CD4-positive, alpha-beta T cell treated with Interferon alpha-2 for 1 hour (primary cell): ENCODE results near the gene C8A.

ENCODE experiments used
- DNase-seq, 2 donors: peaks; one replicate each; pipeline ENCODE4 v3.0.0-alpha.2; 2020 to 2022

Gene C8A

DNA sequence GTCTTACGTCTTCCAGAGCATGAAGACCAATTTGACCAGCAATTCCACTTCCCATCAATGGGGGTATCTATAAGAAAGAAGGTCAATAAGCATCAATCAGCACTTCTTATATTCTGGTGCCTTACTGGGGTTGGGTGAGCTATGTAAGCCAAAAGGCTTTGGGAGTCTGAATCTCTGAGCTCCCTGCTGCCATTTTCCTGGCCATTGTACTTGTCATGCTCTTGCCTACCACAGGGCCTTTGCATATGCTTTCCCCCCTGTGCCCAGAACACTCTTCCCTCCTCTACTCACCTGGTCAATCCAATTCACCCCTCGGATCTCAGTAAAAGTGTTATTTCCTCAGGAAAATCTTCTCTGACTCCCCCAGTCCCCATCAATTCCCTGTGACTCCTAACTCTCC lies 74.9 kb downstream of the C8A start:
- DNase-seq = no peak

DNA sequence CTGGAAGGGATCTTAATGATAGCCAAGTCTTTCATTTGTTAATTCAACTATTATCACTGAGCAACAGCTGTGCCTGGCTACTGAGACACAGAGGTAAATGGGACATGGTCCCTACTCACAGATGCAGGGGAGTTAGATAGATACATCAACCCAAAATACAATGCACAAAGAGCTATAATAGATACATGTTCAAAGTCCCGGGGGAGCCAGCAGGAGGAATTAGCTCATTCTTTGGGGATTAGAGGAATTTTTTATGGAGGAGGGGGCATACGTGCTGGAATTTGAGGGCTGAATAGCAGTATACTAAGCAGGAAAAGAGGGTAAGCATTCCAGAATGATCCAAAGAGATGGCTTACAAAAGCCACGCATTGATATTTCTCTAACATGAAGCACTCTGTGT lies 76.6 kb downstream of the C8A start:
- DNase-seq = no peak

DNA sequence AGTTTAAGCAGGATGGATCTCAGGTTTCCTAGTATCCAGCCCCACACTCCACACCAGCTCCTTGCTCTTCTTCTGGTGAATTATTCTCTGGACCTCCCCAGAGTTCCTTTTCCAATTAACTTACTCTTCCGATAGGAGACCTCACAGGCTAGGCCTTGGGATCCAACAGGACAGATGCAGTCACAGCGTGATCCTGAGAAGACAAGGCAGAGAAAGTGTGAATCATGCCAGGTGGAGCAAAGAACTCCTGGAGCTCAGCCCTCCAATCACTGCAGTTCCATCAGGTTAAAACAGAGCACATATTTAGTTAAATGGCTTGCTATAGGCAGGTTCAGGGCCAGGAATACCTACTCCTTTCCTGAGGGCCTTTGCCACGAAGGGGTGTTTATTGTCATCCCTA lies 77.1 kb downstream of the C8A start:
- no peak for DNase-seq

DNA sequence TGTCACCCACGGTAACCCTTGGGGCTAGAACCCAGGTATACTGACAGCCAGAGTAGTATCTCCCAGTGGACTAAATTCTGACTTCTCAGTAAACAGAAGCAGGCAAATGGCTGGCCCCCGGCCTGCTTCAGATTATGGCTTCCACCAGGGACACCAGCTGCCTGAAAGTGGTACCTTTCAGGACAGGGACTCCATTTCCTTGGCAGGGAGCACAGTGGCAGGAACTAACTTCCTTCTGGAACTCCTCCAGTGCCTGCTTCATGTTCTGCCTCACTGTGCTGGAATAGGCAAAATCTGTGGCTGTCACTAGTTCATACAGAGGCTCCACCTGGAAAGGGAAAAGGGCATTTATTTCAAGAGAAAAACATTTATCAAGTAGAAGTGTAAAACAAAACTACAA lies 78.6 kb downstream of the C8A start:
- no peak for DNase-seq

DNA sequence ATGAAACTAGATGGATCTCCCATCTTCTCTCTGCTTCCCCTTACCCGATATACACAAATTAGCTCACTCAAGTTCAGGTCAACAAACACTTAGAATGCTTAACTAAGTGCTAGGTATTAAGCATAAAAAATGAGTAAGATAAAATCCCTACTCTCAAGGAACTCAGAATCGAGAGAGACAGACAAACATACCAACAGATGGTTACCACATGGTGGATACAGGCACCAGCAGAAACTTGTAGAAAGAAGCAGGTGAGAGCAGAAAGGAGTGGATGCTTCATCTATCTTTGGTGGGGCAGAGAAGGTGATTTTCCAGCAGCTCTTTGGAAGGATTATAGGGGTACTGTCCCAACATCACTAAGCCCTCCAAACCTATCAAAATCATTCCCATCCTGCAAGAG lies 79.0 kb downstream of the C8A start:
- DNase-seq = no peak

DNA sequence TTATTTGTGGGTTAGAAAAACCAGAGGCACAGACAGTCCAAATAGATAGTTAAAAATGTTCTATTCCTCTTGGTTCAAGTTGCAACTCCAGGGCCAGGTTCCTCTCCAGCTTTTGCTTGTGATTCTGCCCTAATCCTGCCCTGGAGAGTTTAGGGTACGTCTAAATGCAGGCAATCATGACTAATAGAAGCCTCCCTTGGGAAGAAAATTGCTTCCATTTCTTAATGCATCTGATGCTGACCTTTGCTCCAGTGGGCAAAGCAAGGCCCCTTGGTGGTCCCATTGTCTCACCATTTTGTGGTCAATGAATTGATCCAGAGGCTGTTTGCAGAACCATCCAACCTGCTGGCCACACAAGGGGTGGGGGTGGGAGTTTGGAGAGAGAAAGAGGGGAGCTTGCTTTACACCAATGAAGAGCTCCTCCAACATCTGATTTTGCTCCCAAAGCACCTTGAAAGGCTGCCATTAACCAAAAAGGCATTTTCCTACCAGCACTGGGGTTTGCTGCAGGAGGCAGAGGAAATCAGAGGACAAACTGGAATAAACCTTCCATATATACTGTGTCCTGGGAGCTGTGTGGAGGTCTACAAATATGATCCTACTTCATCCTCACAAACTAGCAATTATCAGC lies 79.9 kb downstream of the C8A start:
- DNase-seq = no peak

DNA sequence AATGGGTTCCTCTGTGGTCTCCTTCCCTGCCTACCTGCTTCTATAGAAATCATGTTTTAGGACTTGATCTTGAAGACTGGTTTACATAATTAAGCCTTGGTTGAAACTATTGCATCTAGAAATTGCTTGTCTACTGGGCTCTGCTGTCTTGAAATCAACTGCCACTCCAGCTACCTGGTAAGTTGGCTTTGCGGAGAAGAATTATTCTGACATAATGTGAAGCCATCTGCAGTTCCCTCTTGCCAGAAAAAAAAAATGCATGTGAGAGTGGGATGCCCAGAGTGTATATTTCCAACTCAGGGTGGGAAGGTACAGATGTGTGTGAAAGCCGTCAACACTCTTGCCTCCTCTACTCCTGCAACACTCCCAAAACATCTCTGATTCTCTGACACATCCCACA lies 84.0 kb downstream of the C8A start:
- DNase-seq = no peak

DNA sequence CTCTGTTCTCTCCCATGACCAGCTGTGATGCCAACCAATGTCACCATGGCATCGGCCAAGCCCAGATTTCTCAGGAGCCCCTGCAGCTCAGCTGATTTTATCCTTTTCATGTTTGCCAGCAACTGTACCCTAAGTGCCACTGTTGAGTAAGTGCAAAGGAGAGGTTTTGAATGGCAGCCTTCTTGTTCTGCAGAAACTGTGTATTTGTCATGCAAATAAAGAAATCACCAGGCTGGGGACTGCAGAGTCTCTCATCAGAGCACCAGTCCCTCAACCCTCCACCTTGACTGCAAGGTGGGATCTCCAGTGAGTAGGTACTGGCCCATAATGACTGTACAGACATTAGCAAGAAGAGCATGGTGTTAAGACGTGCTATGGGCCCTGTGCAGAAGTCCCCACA lies 84.6 kb downstream of the C8A start:
- DNase-seq = no peak

DNA sequence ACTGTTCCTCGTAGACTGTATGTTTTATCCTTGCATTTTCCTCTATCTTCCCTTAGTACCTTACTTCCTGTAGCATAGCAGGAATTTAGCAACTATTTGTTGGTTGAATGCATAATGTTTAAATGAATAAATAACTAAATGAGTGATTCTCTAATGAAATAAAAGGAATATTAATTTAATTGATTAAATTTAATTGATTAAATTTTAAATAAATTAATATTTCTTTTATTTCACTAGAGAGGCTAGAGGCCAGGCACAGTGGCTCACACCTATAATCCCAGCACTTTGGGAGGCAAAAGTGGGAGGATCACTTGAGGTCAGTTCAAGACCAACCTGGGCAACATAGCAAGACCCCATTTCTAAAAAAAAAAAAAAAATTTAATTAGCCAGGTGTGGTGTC lies 85.4 kb downstream of the C8A start:
- DNase-seq = no peak

DNA sequence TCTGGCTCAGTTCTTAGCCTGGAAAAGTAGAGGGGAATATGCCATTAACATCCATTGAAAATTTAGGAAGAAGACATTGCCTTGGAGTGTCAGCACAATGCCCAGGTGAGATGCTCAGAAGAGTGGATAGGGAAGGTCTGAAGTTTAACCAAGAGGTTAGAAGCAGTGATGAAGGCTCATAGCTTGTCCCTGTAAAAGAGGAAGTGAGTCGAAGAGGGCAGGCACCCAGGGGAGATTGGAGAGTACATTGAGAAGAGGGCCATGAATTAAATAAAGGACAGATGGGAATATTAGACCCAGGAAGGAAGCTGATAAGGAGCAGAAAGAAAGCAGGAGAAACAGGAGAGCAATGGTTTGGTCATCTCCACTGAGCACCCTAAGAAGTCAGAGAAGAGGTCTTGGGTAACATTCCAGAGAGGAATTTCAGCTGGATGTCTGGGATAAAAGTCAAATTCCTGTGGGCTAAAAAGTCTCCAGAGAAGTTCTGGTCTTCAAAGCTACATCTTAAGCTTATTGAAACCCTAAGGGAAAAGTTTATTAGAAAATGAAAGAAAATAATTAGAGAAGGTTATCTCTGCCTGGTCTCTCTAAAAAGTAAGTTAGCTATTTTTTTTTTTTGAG lies 93.9 kb downstream of the C8A start:
- no peak for DNase-seq

DNA sequence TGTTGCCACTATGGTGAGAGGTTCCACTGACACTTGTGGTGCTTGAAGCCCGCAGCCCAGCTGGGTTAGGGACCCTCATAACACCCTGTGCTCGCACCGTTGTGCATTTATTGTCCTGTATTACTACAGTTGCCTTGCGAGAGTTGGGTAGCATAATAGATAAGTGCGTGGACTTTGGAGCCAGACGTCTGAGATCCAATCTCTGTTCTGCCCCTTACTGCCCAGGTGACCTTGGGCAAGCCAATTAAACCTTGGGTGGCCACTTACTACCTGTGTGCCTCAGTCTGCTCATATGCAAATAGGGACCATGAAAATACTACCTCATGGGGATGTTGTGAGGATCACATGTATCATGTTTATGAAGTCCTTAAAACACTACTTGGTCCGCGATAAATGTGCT lies 97.9 kb downstream of the C8A start:
- DNase-seq = no peak

DNA sequence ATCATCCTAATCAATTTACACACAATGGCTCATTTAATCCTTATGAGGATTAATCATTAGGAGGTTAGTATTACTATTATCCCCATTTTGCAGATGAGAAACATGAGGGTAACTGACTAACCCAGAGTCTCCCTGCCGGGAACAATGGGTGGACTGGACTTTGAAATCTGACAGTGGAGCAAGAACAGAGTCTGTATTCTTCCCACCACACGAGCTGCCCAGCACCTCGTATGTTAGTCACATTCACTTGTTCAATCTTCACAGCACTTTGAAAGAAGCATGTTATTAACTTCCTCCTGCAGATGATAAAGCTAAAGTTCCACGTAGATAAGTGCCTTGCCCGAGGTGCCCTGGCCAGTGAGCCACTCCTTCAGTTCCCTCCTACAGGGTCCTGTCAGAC lies 98.8 kb downstream of the C8A start:
- DNase-seq = no peak

DNA sequence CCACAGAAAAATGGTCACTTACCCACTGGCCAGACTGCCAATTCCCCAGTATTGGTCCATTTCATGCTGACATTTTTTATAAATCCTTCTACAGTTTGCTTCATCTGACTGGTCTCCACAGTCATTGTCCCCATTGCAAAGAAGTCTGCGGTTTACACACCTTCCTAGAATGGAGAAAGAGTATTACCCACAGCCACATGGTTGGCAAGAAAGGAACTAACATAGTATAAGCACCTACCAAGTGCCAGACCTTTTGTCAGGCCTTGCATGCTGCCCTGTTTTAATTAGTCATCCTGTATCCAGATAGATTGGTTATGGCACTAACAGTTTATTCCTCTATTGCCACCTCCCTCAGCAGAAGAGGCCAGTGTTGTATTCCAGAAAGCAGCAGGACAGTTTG lies 100.1 kb downstream of the C8A start:
- DNase-seq = no peak

DNA sequence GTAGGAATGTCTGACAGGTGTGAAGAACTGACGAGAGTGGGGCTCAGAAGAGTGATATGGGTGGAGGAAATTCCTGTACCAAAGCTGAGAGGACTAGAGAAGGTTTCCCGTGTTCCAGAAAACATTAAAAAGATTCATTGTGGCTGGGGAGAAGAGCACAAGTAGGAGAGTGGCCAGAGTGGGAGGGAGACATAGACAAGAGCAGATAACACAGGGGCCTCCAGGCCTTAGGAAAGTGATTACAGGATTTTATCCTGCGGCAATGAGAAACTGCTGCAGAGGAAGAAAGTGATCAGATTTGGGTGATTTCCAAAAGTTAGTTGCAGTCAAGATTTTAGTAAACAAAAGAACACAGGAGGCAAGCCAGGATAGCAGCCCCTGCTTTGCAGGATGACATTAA lies 103.3 kb downstream of the C8A start:
- no peak for DNase-seq

DNA sequence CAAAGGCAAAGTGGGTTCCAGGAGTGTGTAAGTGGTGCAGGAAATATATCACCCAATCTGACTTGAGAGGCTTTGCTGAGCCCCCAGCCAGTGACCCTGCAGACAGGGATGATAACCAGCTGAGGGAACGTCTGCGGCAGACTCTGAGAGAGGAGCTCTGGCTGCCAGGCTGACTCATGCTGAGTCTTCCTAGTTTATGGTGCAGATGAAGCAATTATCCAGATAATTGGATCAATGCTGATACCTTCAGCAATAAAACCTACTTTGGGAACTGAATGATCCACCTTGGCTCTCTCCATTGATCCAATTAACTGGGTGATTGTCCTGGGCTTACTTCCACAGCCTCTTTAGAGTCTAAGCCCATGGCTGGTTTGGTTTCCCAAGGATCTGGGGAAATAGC lies 103.9 kb downstream of the C8A start:
- DNase-seq = no peak

DNA sequence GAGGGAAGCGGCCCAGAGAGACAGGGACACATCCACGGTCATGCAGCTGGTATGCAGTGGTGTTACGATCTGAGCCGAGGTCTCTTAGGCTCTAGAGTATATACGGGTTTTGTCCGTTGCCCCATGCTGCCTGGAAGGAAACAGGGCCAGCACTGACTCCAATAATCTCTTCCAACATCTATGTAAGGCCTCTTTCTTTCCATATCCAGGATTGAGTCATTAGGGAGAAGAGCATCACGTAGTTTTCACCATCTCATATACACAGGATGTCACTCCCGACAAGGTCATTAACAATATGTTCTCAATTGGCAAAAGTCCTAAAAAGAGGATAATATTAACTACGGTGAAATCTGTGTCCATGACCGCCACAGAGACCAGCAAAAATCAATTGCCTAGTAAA lies 106.8 kb downstream of the C8A start:
- DNase-seq = no peak

DNA sequence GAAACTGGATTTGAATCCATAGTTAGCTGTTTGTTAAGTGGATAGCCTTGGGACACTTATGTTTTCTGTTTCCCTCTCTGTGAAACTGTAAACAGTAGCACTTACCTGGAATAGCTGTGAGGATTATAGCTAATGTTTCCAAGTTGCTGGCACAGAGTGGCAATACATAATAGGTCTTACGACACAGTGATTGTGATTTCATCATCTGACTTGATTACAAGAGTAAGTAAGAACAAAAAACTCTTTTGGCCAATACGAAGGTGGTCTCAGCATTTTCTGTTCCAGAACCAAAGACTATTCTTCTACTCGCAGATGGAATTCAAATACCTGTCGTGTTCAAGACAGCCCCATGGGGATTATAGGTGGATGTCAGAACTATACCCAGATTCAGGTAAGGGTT lies 109.1 kb downstream of the C8A start:
- DNase-seq = no peak

DNA sequence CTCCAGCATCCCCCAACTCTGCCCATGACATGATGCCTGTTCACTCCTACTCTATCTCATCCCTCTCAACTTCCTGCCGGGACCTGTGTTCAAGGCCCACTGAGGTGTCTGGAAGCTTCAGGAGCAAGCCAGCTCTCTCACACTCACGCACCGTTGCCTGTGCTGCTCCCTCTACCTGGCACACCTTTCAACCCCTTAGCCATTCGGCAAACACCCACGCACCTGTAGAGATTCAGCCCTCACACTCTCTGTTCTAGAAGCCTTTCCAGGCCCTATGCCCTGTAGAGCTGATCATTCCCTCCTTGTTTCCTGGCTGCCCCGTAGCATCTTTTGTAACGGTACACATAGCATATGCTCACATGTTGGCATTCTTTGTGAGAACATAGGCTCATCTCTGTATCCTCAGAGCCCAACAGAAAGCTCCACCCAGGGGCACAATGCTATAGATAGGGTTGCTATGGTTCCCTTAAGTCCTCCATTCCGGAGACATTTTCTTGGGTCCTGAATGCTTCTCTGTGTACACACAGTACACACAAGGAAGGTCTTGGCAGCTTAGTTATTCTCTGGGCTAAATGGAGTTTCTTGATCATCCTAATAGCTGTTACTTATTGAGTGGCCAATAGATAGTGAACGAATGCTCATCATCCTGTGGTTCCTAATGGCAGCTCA lies 109.9 kb downstream of the C8A start:
- DNase-seq = no peak

DNA sequence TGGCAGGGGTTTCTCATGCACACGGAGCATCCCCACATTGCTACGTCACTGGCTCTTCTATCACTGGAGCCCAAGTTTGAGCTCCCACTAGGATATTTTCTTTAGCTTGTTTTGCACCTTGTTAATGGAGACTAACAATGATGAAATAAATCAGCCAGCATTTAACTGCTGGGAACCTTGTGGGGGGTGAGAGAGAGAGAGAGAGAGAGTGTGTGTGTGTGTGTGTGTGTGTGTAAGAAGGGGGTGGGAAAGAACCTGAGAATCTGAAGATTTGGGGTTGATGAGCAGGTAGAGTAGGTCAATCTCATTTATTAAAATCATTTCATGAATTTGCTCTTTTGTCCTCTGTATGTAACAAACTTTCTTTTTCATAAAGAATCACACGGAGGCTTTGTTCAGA lies 110.6 kb downstream of the C8A start:
- DNase-seq = no peak

DNA sequence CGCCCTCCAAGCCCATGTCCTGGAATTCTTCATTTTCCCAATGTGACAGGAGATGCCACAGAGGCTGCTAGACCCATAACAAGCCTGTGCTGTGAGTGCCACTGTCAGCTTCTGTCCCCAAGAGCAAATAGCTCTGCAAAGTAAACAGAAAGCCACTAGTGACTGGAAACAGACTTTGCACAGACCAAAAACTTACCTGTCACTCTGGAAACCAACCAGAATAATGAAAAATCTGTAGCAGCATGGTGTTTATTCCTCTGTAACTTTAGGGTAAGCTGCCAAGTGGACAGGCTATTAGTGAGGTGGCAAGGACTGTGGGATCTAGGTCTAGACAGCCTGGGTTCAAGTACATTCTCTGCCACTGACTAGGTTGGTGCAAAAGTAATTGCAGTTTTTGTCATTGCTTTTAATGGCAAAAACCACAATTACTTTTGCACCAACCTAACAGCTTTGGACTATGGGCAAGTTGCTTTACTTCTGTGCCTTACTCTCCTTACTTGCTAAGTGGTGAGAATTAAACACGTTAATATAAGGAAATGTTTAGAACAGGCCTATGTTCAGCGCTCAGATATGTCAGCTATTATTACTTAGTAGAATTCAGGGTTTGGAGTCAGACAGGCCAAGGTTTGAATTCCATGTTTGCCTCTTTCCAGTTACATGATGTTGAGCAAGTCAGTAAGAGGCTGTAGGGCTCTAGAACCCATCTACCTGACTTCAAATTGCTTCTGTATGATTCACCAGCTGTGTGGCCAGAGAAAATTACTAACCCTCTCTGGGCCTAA lies 111.5 kb downstream of the C8A start, which contains the start of gene C8B:
Gene C8B, minus strand, starts transcription at position 100 of the 782 bp plus-strand sequence. Its CDS starts 67 bp downstream, at position 33.
- DNase-seq = no peak

DNA sequence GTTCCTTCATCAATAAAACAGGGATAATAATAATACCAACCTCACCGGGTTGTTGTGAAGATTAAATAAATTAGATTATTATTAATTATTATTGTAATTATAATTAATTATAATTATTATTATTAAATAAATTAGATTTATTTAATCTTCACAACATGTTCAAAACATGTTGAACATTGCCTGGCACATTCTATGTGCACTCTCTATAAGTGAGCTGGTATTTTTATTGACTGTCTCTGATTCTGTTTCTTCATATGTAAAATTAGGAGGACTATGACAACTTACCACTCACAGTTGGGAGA lies 112.1 kb downstream of the C8A start:
- no peak for DNase-seq

DNA sequence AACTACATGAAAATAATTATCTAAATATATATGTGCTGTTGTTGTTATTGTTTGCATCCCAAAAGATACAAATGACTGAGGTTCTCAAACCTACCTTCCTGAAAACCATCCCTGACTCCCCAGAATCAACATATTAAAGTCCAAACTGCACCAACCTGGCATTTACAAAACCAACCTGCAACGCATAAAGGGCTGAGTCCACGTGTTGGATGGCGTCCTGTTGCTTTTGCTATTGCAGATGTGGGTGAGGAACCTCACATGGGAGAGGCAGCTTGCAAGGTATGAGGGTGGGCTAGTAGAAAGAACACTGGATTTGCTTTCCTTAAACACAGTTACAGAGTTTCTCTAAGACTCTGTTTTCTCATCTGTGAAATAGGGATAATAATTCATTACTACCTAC lies 112.8 kb downstream of the C8A start:
- DNase-seq = no peak
